Measurements from ENCODE around the gene CALM3. TPM values are rescaled to one million over a fixed set of nuclear protein-coding genes. Genes with fewer than 3 reads are reported as not detected.

Gene CALM3
- polyA plus RNA-seq, 10 donors = 173 to 292 (median 221) TPM

DNA sequence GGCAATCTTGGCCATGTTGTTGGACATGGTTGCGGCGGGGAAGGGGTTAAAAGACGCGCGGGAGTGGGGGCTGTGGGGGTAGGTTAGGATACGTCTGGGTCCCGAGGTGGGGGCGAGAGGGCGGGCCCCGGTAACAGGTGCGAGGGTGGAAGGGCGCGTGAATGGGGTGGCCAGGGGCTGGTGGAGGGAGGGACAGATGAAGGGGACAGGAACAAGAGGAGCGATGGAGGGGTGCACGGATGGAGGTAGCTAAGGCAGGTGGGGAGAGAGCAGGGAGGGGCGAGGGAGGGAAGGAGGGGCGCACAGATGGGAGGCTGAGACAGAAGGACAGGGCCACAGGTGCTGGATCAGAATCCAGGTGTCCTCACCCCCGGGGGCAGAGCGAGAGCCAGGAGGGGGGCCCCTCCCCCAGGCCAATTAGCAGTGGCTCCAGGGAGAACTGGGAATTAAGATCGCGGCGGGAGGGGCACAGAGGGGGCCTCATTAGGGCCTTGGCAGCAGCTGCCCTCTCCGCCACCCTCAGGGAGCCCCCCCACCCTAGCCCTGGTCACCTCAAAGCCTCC is 33.6 kb downstream of the CALM3 start:
- DNase-seq = no peak

GRCh38 chr19:46635920-46636761 is 35.0 kb downstream of the CALM3 start, which contains the start of gene GNG8:
TSS of gene GNG8 (minus strand) at chr19:46636202. CDS start at chr19:46634682, 1,520 bp downstream.
- DNase-seq = no peak

DNA sequence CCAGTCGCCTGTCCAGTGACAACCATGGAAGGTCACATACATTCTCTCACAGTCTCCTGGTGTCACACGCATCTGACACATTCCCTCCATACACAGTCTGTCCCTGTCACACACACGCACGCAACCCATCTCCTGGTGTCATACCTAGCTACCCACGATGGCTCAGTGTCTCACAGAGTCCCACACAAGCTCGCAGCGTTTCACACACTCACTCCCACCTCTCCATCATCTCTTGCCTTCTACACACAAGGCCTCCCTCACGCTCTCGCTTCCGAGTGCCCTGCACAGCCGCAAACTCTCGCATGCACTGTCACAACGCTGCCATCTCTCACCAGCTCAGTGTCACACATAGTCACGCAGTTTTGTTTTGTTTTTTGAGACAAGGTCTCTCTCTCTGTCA is 36.1 kb downstream of the CALM3 start:
- no peak for DNase-seq

DNA sequence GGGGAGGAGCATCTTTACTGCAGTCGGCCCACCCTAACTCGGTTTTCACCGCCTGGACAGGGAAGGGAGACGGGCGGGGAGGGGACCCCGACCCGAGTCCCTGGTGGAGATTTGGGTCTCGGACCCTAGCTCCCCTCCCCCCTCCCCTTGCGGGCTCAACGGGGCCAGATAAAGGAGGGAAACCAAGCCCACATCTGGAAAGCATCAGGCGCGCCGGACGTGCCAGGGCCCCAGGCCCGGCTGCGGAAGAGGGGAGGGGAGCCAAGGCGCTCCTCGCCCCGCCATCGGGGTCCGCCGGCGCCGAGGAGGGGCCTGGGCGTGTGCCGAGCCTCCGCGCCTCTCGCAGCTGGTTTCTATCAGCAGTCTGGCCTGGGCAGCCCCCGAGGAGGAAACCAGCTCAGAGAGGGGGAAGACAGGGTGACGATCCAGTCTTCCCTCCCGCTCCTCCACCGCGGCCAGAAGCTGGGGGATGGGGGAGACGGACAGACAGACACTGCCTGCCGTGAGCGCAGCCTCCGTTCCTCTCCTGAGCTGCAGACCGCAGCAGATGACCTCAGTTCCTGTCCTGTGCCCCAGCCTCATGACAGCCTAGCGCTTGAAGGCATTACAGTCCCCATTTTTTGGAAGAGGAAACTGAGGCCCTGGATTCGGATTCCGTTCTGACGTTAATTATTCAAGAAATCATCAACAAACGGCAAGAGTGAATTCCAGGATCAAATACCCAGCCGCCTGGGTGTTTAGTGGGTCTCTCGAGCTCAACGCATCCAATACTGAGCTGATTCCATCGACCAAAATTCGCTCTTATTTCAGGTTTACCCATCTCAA is 38.4 kb downstream of the CALM3 start:
- DNase-seq = peak; percentile 76 to 96 (median 88)

DNA sequence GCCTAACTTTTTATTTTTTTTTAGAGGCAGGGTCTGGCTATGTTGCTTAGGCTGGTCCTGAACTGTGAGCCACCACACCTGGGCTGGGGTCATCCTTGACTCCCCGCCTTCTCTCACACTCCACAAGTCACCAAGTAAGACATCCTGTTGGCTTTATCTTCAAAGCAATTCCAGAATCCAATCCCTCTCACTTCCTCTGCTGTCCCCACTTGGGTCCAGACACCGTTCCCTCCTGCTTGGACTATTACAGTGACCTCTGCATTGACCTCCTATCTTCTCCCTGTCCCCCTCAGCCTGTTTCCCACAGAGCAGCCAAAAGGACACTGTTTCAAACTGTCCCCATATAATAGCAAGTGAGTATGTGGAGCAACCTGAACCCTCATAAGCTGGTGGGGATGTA is 39.5 kb downstream of the CALM3 start:
- DNase-seq = no peak

- no peak for DNase-seq
These were observed 43.6 kb downstream of the CALM3 start for GRCh38 chr19:46644720-46645119.

- no peak for DNase-seq
These were observed 45.3 kb downstream of the CALM3 start for GRCh38 chr19:46646402-46646801.

DNA sequence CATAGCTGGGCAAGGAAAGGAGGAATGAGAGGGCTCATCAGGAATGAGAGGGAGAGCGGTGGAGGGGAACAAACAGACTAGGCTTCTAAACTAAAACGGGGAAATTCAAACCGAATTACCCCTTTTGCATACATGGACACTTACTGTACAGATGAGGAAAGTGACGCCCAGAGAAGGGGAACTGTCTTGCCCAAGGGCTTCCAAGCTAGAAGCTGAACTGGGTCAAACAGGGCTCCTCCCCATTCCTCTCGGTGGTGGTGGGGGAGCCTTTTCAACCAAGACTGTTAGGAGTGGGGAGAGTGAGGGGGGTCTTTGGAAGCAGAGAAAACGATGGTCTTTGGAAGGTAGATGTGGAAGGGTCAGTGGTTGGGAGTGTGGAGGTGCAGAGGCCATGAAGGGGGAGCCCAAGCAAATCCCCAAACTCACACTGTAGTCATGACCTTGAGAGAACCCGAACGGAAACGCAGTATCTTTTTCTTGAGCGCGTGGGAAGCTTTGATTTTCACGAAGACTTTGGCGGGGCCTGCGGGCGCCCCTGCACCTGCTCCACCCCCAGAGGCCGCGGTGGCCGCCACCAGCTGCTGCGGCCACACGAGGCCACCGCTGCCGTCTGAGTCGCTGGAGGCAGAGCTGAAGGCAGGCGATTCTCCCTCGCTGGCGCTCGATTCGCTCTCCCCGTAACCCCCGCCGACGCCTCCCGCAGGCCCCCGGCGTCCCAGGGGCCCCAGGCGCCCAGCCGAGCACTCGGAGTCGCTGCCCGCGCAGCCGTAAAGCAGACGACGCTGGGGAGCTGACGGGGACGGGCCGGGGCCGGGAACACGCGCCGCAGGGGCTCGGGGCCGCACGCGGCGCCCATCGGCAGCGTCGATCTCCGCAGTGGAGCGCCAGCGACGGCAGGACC is 47.2 kb downstream of the CALM3 start:
- no peak for DNase-seq

GRCh38 chr19:46648961-46649960 is 48.1 kb downstream of the CALM3 start:
- DNase-seq = no peak

DNA sequence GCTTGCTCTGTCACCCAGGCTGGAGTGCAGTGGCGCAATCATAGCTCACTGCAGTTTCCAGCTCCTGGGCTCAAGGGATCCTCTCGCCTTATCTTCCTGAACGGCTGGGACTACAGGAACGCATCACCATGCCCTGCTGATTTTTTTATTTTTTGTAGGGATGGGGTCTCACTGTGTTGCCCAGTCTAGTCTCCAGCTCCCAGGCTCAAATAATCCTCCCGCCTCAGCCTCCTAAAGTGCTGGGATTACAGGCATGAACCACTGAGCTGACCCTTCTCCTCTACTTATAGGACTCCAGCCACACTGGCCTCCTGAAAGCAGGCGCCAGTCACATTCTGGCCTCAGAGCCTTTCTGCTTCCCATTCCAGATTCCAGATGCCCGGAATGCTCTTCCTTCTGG is 49.3 kb downstream of the CALM3 start:
- DNase-seq = no peak

GRCh38 chr19:46654621-46655152 is 53.6 kb downstream of the CALM3 start:
- no peak for DNase-seq

GRCh38 chr19:46656541-46656940 is 55.4 kb downstream of the CALM3 start:
- DNase-seq = no peak

DNA sequence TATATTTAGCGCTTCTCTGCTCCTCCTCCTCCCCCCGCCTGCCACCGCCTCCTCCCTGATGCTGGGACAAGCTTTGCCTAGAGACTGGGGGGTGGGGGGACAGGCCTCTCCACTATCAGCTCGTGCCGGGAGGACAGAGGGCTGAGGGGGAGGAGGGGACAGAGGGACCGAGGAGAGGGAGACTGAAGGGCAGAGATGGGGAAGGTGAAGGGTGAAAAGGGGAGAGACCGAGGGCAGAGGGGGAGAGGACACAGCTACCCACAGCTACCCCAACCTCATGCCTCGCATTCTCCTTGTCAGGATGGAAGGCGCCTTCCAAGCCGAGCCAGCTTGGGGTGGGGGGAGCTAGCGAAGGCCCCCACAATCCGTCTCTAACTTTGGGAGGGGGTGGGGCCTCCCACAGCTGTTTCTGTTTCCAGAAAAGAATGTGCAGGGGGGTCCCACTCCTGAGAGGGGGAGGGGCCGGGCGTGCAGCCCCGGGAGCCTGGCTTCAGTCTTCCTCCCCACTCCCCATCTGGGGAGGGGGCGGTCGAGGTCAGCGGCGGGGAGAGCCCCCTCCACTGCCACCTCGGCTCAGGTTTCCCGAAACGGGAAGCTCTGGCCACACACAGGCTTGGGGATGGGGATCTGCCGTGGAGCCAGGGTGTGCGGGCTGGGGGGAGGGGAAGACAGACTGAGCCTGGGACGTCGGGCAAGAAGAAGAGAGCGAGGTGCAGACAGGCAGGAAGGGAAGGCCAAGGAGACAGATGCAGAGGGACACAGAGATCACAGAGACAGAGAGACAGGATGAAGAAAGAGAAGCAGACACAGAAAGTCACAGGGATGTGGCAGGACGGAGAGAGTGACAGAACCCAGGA is 58.2 kb downstream of the CALM3 start:
- DNase-seq = peak; percentile 32 to 84 (median 53)

GRCh38 chr19:46660008-46660517 is 58.9 kb downstream of the CALM3 start:
- peak; percentile 15 to 75 (median 42) for DNase-seq
